HG02852 (cell line): ENCODE data around the gene AARS2.
A peak's percentile ranks its signal among the peaks of the same experiment; 100 is the strongest.
"Not testable (repeated sequence)": the region's sequence is repeated elsewhere in the genome, so short reads cannot be mapped to it uniquely, and the experiment has no call there.

Experiments
- ATAC-seq: cut with Tn5 transposase; IDR thresholded peaks from one replicate; pipeline ENCODE4 v1.9.1; 2021; ENCODE audit warnings: mild to moderate bottlenecking, moderate library complexity; ENCODE audit not compliant: unreplicated experiment

The AARS2 gene

GRCh38 chr6:44312901-44313788 lies at the start of gene AARS2:
Gene AARS2, minus strand, starts transcription at chr6:44313347. Its CDS starts 24 bp downstream, at chr6:44313323.
- ATAC-seq: peak; percentile 91

- no peak for ATAC-seq
Measured at GRCh38 chr6:44361947-44362346, 48.8 kb upstream of the AARS2 start.

- ATAC-seq: no peak
Measured at GRCh38 chr6:44359973-44360372, 46.8 kb upstream of the AARS2 start.

GRCh38 chr6:44356487-44356886 lies 43.3 kb upstream of the AARS2 start:
- ATAC-seq: no peak

- no peak for ATAC-seq
Measured at GRCh38 chr6:44355640-44356039, 42.5 kb upstream of the AARS2 start.

- no peak for ATAC-seq
Measured at GRCh38 chr6:44353336-44353735, 40.2 kb upstream of the AARS2 start.

- no peak for ATAC-seq
Measured at GRCh38 chr6:44352259-44352658, 39.1 kb upstream of the AARS2 start.

GRCh38 chr6:44350650-44350994 lies 37.5 kb upstream of the AARS2 start:
- not testable (repeated sequence) for ATAC-seq

GRCh38 chr6:44349904-44350649 lies 36.9 kb upstream of the AARS2 start:
- no peak for ATAC-seq

GRCh38 chr6:44346818-44347217 lies 33.7 kb upstream of the AARS2 start:
- not testable (repeated sequence) for ATAC-seq

GRCh38 chr6:44342489-44342888 lies 29.3 kb upstream of the AARS2 start, which contains the start of gene SPATS1:
Gene SPATS1, plus strand, starts transcription at chr6:44342650. Its CDS starts 446 bp downstream, at chr6:44343096.
- no peak for ATAC-seq

GRCh38 chr6:44342052-44342451 lies 28.9 kb upstream of the AARS2 start:
- ATAC-seq: no peak

- ATAC-seq: no peak
Measured at GRCh38 chr6:44341095-44341890, 28.1 kb upstream of the AARS2 start.

- no peak for ATAC-seq
Measured at GRCh38 chr6:44339763-44340625, 26.8 kb upstream of the AARS2 start.

- ATAC-seq: no peak
Measured at GRCh38 chr6:44339301-44339700, 26.2 kb upstream of the AARS2 start.

GRCh38 chr6:44338228-44339122 lies 25.3 kb upstream of the AARS2 start:
- no peak for ATAC-seq

GRCh38 chr6:44335631-44336030 lies 22.5 kb upstream of the AARS2 start:
- no peak for ATAC-seq

GRCh38 chr6:44333942-44334341 lies 20.8 kb upstream of the AARS2 start:
- no peak for ATAC-seq

- ATAC-seq: no peak
Measured at GRCh38 chr6:44333273-44333919, 20.2 kb upstream of the AARS2 start.
